Measurements from ENCODE around the gene HMOX2. TPM values are rescaled to one million over a fixed set of nuclear protein-coding genes. Genes with fewer than 3 reads are reported as not detected.

Gene HMOX2
- total RNA-seq, 1 experiment from 2014 or later = 72.6 TPM

DNA sequence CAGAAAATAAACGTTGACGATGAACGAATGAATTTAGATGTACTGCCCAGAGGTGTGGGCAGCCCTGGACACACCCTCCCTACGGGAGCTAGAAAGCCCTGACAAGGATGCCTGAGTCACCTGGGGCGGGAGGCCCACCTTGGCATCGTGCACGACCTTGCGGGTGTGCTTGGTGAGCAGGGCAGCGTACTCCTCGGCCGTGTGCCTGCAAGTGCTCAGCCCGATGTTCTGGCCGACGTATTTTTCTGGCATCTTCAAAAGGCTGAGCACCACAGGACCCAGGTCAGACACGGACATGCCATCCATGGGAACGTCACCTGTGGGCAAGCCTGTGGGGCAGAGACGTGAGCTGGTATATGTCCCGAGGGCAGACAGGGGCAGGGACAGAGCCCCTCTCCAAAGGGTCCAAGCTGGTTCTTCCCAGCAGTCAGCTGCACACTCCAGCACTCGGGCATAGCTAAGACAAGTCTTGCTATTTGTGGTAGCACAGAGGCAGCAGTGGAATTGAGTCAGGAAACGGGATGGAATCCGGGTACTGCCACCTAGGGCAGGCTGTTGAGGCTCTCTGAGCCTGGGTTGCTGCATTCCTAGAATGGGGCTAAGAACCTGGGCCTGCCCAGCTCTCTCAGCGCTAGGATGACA lies 12.6 kb upstream of the HMOX2 start:
- in situ Hi-C loops (cut with HindIII; ENCODE audit: low pct_unique_long_range_greater_than_20kb, low sequenced_read_pairs) (no loop called here), intact Hi-C loops (cut with micrococcal nuclease; ENCODE audit: unreplicated experiment) (no loop called here)
- TF ChIP-seq CTCF (IDR thresholded peaks at IDR 0.05) (no peak), POLR2AphosphoS5 (IDR thresholded peaks at IDR 0.05; ENCODE audit: low read depth, low read length) (no peak), SIN3A (IDR thresholded peaks at IDR 0.05; ENCODE audit: borderline replicate concordance, insufficient read depth, low read depth, low read length) (no peak), TCF7L2 (IDR thresholded peaks at IDR 0.05; ENCODE audit: low read depth, low read length) (no peak)
- TF ChIP-seq, protein P1, sequence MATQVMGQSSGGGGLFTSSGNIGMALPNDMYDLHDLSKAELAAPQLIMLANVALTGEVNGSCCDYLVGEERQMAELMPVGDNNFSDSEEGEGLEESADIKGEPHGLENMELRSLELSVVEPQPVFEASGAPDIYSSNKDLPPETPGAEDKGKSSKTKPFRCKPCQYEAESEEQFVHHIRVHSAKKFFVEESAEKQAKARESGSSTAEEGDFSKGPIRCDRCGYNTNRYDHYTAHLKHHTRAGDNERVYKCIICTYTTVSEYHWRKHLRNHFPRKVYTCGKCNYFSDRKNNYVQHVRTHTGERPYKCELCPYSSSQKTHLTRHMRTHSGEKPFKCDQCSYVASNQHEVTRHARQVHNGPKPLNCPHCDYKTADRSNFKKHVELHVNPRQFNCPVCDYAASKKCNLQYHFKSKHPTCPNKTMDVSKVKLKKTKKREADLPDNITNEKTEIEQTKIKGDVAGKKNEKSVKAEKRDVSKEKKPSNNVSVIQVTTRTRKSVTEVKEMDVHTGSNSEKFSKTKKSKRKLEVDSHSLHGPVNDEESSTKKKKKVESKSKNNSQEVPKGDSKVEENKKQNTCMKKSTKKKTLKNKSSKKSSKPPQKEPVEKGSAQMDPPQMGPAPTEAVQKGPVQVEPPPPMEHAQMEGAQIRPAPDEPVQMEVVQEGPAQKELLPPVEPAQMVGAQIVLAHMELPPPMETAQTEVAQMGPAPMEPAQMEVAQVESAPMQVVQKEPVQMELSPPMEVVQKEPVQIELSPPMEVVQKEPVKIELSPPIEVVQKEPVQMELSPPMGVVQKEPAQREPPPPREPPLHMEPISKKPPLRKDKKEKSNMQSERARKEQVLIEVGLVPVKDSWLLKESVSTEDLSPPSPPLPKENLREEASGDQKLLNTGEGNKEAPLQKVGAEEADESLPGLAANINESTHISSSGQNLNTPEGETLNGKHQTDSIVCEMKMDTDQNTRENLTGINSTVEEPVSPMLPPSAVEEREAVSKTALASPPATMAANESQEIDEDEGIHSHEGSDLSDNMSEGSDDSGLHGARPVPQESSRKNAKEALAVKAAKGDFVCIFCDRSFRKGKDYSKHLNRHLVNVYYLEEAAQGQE (IDR thresholded peaks at IDR 0.05; ENCODE audit: insufficient read depth in 1 of 2, low read depth in 2 of 2, low read length in 1 of 2) = no peak
- peak; percentile 20 for ATAC-seq
- POLR2A ChIA-PET = no interaction called here
- Histone ChIP-seq H3K4me3 (ENCODE audit: low read depth in 2 of 2, low read length in 2 of 2) (no peak overlapping the region), H3K4me1 (ENCODE audit: control insufficient read depth, insufficient read depth, low read length) (no peaks in the 10 kb centered on the region), H3K27me3 (ENCODE audit: control insufficient read depth, insufficient read depth, low read length) (no peaks in the 10 kb centered on the region), H3K27ac (ENCODE audit: low read length) (peak overlapping the region; percentile 6; the same call in 1 of the 2 replicates), H3K9me3 (ENCODE audit: control insufficient read depth, insufficient read depth, low read depth, low read length) (no peaks in the 10 kb centered on the region), H3K36me3 (ENCODE audit: control insufficient read depth, insufficient read depth, low read length) (peaks cover 2% of the 10 kb centered on the region; the same call in 1 of the 2 replicates)
- CTCF ChIA-PET = interaction anchor here (0.7 kb wide), 1 partner anchor 60 kb away, joined by 7 read pairs; no protein-coding TSS in a partner anchor
- no peak for DNase-seq (ENCODE audit: low read depth, low spot score)
- BruUV-seq (replicated peaks) = no TSS peak

DNA sequence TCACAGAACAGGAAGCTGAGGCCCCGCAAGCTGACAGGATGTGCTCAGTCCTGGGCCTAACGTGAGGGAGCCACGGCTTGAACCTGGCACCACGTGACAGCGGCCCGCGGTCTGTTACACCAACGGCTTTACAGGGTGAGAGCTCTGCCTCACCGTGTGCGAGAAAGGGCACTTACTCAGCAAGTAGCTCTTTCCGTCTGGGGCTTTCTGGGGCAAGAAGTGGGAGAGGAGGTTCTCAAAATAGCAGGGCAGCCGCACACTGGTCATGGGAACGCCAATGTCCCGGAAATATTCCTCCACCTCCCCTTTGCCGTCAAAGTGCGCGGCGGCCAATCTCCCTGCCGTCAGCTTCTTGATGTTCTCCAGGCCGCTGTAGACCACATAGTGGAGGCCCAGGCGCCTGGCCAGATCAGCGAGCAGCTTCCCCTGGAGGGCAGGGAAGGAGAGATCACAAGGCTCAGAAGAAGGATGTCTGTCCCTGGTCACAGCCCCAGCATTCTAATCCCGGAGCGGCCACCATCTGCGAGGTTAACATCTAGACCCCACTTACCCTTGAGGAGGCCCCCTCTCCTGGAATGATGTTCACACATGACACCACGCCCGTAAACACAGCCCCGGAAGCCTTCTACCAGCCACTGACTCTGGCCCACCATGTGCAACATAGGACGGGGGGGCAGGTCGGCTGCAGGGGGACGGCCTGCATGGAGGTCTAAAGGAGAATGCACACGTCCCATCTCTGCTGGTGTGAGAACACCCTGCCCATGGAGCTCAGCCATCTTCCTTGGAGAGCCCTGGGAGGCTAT lies 10.0 kb upstream of the HMOX2 start:
- no TSS peak for BruUV-seq (replicated peaks)
- ChIA-PET POLR2A (no interaction called here), CTCF (no interaction called here)
- Histone ChIP-seq H3K27ac (ENCODE audit: low read length) (no peak overlapping the region), H3K27me3 (ENCODE audit: control insufficient read depth, insufficient read depth, low read length) (no peaks in the 10 kb centered on the region), H3K9me3 (ENCODE audit: control insufficient read depth, insufficient read depth, low read depth, low read length) (no peaks in the 10 kb centered on the region), H3K4me3 (ENCODE audit: low read depth in 2 of 2, low read length in 2 of 2) (no peak overlapping the region), H3K4me1 (ENCODE audit: control insufficient read depth, insufficient read depth, low read length) (no peaks in the 10 kb centered on the region), H3K36me3 (ENCODE audit: control insufficient read depth, insufficient read depth, low read length) (peaks cover 2% of the 10 kb centered on the region; the same call in 1 of the 2 replicates)
- no peak for ATAC-seq
- in situ Hi-C loops (cut with HindIII; ENCODE audit: low pct_unique_long_range_greater_than_20kb, low sequenced_read_pairs) (no loop called here), intact Hi-C loops (cut with micrococcal nuclease; ENCODE audit: unreplicated experiment) (no loop called here)
- TF ChIP-seq, protein P1 (IDR thresholded peaks at IDR 0.05; ENCODE audit: insufficient read depth in 1 of 2, low read depth in 2 of 2, low read length in 1 of 2) = no peak
- no peak for TF ChIP-seq SIN3A (IDR thresholded peaks at IDR 0.05; ENCODE audit: borderline replicate concordance, insufficient read depth, low read depth, low read length)
- DNase-seq (ENCODE audit: low read depth, low spot score) = no peak

Measured in Panc1 (cell line).